Hepatocyte (in vitro differentiated cells): Measurements from ENCODE around the gene SLC39A12.

ENCODE experiments used
- CTCF ChIP-seq: fragments of 200-600 bp; sonication (generic); IDR thresholded peaks from 2 replicates; pipeline ENCODE4 v1.5.1; 2016; ENCODE audit warnings: antibody characterized with exemption, mild to moderate bottlenecking; ENCODE audit not compliant: poor library complexity
- EZH2 ChIP-seq: fragments of 200-600 bp; sonication (generic); IDR thresholded peaks from 2 replicates; pipeline ENCODE4 v1.6.1; 2016; ENCODE audit warnings: antibody characterized with exemption, mild to moderate bottlenecking, borderline replicate concordance
- EZH2phosphoT487 ChIP-seq: fragments of 200-600 bp; sonication (generic); IDR thresholded peaks from one replicate; pipeline ENCODE4 v1.6.1; 2018; ENCODE audit warnings: antibody characterized with exemption, mild to moderate bottlenecking, low read depth, moderate library complexity; ENCODE audit not compliant: unreplicated experiment, severe bottlenecking

GRCh38 chr10:18005781-18006456 is 54.2 kb downstream of the SLC39A12 start:
- TF ChIP-seq CTCF (no peak), EZH2 (no peak), EZH2phosphoT487 (no peak)
